Endothelial cell of umbilical vein (primary cell): ENCODE results near the gene NTRK1. TPM values are rescaled to one million over a fixed set of nuclear protein-coding genes. Genes with fewer than 3 reads are reported as not detected.

Source experiments
- BruUV-seq: library from RNA; stranded (reverse); fragments of 400-500 nt; replicated peaks from 2 replicates; lab custom pipeline; 2021; lab: Mats Ljungman, UMichigan
- CTCF ChIA-PET: fragments of 300-600, 350-600 bp; sonication (Branson Sonifier 250); formaldehyde crosslinking; loops from one replicate; lab custom pipeline; 2021; ENCODE audit warnings: antibody characterized with exemption, inconsistent platforms; lab: Charles Lee
- POLR2A ChIA-PET: fragments of 300-600, 350-600 bp; sonication (Branson Sonifier 250); formaldehyde crosslinking; loops from one replicate; lab custom pipeline; 2021; ENCODE audit warnings: antibody characterized with exemption, inconsistent platforms; lab: Charles Lee
- DNase-seq: peaks from one replicate; pipeline ENCODE4 v3.0.0-alpha.2; 2011; ENCODE audit warnings: low read depth, low spot score
- FAIRE-seq: peaks from 2 replicates; lab custom pipeline; 2011; peaks lifted over from hg19 to GRCh38; lab: Jason Lieb, UNC
- H2AFZ ChIP-seq: 2 replicates; pipeline ENCODE4 v1.6.0; 2012; ENCODE audit warnings: low read depth, low read length, control low read depth, inconsistent platforms
- H3K27ac ChIP-seq: 2 replicates; pipeline ENCODE4 v1.5.1; 2011; ENCODE audit warnings: low read depth, mild to moderate bottlenecking, control low read depth, low read length, moderate library complexity; ENCODE audit not compliant: insufficient read depth
- H3K27me3 ChIP-seq, 2 experiments: 2 replicates each; pipeline versions ENCODE4 v1.6.0 to v1.6.1; 2011; ENCODE audit warnings: low read length in 2 of 2, mixed read lengths in 1 of 2; ENCODE audit not compliant: control insufficient read depth in 2 of 2, insufficient read depth in 2 of 2
- H3K36me3 ChIP-seq, 2 experiments: 2 replicates in 1 of 2; 3 replicates in 1 of 2; pipeline ENCODE4 v1.5.1; 2011; ENCODE audit warnings: low read length in 2 of 2, mild to moderate bottlenecking in 1 of 2, moderate library complexity in 1 of 2; ENCODE audit not compliant: control insufficient read depth in 2 of 2, insufficient read depth in 2 of 2; ENCODE audit errors: extremely low read depth in 1 of 2
- H3K4me1 ChIP-seq: 3 replicates; pipeline ENCODE4 v1.5.1; 2011; ENCODE audit warnings: mild to moderate bottlenecking, low read length; ENCODE audit not compliant: control insufficient read depth, insufficient read depth; ENCODE audit errors: extremely low read depth
- H3K4me2 ChIP-seq: 2 replicates; pipeline ENCODE4 v1.6.1; 2011; ENCODE audit warnings: low read length, control low read depth, mixed read lengths; ENCODE audit not compliant: insufficient read depth
- H3K4me3 ChIP-seq, 3 experiments: fragments of 200-600 bp in 1 of 3; sonication (generic), shearing (Covaris generic) in 1 of 3; replicated peaks in 1 of 3; 2 replicates each; pipeline ENCODE4 v1.5.1; 2011 to 2016; ENCODE audit warnings: control low read depth in 3 of 3, low read length in 3 of 3, mild to moderate bottlenecking in 2 of 3, inconsistent platforms in 1 of 3, low read depth in 1 of 3, moderate library complexity in 1 of 3; ENCODE audit not compliant: insufficient read depth in 1 of 3
- H3K79me2 ChIP-seq: 2 replicates; pipeline ENCODE4 v1.6.0; 2012; ENCODE audit warnings: low read length, inconsistent platforms; ENCODE audit not compliant: control insufficient read depth, insufficient read depth
- H3K9ac ChIP-seq: replicated peaks from 2 replicates; pipeline ENCODE3; 2011; ENCODE audit warnings: low read length, control low read depth; ENCODE audit not compliant: insufficient read depth; ENCODE audit errors: extremely low read depth
- H3K9me1 ChIP-seq: replicated peaks from 3 replicates; pipeline ENCODE4 v1.6.0; 2011; ENCODE audit warnings: mild to moderate bottlenecking, low read length; ENCODE audit not compliant: control insufficient read depth, insufficient read depth; ENCODE audit errors: extremely low read depth
- H3K9me3 ChIP-seq: replicated peaks from 2 replicates; pipeline ENCODE4 v1.5.1; 2012; ENCODE audit warnings: low read length, inconsistent platforms; ENCODE audit not compliant: control insufficient read depth, insufficient read depth
- H4K20me1 ChIP-seq: replicated peaks from 2 replicates; pipeline ENCODE3; 2011; ENCODE audit warnings: mild to moderate bottlenecking, low read length; ENCODE audit not compliant: control insufficient read depth, insufficient read depth; ENCODE audit errors: extremely low read depth
- EZH2 ChIP-seq: IDR thresholded peaks from 2 replicates; pipeline ENCODE4 v1.6.1; 2012; ENCODE audit warnings: borderline replicate concordance, low read depth, mild to moderate bottlenecking, moderate library complexity, low read length, inconsistent platforms; ENCODE audit not compliant: severe bottlenecking
- FOS ChIP-seq: IDR thresholded peaks from 2 replicates; pipeline ENCODE4 v1.6.1; 2011; ENCODE audit warnings: mild to moderate bottlenecking, low read length, moderate library complexity, borderline replicate concordance; ENCODE audit not compliant: insufficient read depth
- JUN ChIP-seq: IDR thresholded peaks from 2 replicates; pipeline ENCODE4 v1.6.1; 2011; ENCODE audit warnings: borderline replicate concordance, low read depth; ENCODE audit not compliant: insufficient read length, insufficient read depth
- MYC ChIP-seq: IDR thresholded peaks from one replicate; pipeline ENCODE4 v1.6.1; 2011; ENCODE audit warnings: mild to moderate bottlenecking, low read depth, low read length
- POLR2A ChIP-seq: IDR thresholded peaks from 2 replicates; pipeline ENCODE4 v1.6.1; 2012; ENCODE audit warnings: low read depth, mild to moderate bottlenecking, control low read depth, low read length
- POLR2AphosphoS5 ChIP-seq: IDR thresholded peaks from 2 replicates; pipeline ENCODE4 v1.6.1; 2012; ENCODE audit warnings: low read depth, mild to moderate bottlenecking, control low read depth, low read length, moderate library complexity; ENCODE audit not compliant: insufficient read depth
- dilution Hi-C: fragments of 300-500 bp; cut with MboI; formaldehyde crosslinking; loops from one replicate; pipeline ENCODE4 v1.15.0; 2019; ENCODE audit warnings: low sequenced_read_pairs; ENCODE audit not compliant: extremely low pct_ligation_motif_present
- intact Hi-C: fragments of 100-400 bp; cut with micrococcal nuclease; formaldehyde crosslinking; loops from one replicate; pipeline ENCODE4 v1.10.0; 2022
- polyA plus RNA-seq, 4 experiments: library from polyadenylated mRNA; depleted of rRNA in 3 of 4; stranded (reverse) in 3 of 4; unstranded in 1 of 4; fragments of >200 nt; gene quantifications; 2 replicates each; pipeline versions ENCODE4 v1.2.1 to v1.2.3, GENCODE V29; 2011 to 2012; ENCODE audit warnings: missing spikeins in 1 of 4
- total RNA-seq: library from RNA; stranded (reverse); gene quantifications from 2 replicates; pipeline ENCODE4 v1.2.3, GENCODE V29; 2021
- TF ChIP-seq, protein P1 (sequence below), 2 donors: IDR thresholded peaks; 1 replicate in 1 of 2; 2 replicates in 1 of 2; pipeline ENCODE4 v1.5.1; 2011; ENCODE audit warnings: low read length in 2 of 2, mild to moderate bottlenecking in 2 of 2, moderate library complexity in 2 of 2, control low read depth in 1 of 2, inconsistent platforms in 1 of 2, low read depth in 1 of 2; ENCODE audit not compliant: insufficient read depth in 1 of 2; ENCODE audit errors: extremely low read depth in 1 of 2

The NTRK1 gene
- total and polyA plus RNA-seq, 2 donors (not counting 3 experiments of a cell fraction or from before 2014, with no cell fraction given) = 0.07 TPM; not detected in 1

DNA sequence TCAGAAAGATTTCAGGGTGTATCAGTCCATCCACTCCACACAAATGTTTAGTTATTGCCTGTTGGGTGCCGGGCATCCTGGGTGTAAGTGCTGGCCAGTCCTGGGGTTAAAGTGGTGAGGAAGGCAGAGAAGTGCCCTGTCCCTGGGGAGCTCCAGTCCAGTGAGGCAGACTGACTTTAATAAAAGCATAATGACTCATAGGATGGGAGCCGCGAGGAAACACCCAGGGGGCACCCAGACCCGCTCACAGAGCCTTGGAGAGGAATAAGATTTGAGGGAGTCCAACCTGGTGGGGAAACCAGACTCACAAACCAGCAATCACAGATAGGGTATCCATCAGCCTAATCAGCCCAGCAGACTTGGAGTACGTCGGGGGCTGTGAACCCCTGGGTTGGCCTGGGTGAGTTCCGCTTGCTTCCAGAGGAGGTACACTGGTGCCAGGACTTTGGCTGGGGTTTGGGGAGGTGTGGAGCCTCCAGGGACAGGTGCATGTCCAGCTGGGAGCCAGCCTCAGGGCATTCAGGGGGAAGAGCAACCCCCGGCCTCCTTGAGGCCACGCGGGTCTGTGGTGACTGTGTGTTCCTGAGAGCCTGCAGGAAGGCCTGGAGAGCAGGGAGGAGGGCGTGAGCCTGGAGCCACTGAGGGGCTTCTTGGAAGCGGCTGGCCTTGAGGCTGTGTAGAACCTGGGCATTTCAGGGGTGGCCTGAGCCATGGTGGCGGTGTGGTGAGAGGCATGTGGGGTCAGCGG, 36.6 kb downstream of the NTRK1 start:
- BruUV-seq = TSS peak; percentile 62
- peaks cover 84% of the 10 kb centered on the region for H3K79me2 ChIP-seq
- CTCF ChIA-PET = interaction anchor here (0.9 to 2.8 kb wide), 7 partner anchors 7 to 208 kb away, joined by 3 to 14 read pairs (median 6); partner anchors contain the start of gene LRRC71

More for the DNA sequence above, 36.6 kb downstream of the NTRK1 start:
- no peak overlapping the region for H2AFZ ChIP-seq
- H3K27me3 ChIP-seq = no peaks in the 10 kb centered on the region
- H3K9me1 ChIP-seq = no peaks in the 10 kb centered on the region
- dilution Hi-C loops (no loop called here), intact Hi-C loops (loop anchor here (2.0 to 10.0 kb wide), 2 partner anchors 236 to 392 kb away; partner anchors contain the start of gene MEF2D)
- no peaks in the 10 kb centered on the region for H4K20me1 ChIP-seq
- H3K4me2 ChIP-seq = peak overlapping the region; percentile 96
- H3K27ac ChIP-seq = peak overlapping the region; percentile 95
- peaks cover 75% of the 10 kb centered on the region for H3K4me1 ChIP-seq
- FAIRE-seq (no peak), DNase-seq (peak; percentile 61)
- H3K4me3 ChIP-seq = peak overlapping the region in 1 of 3 experiments; percentile 34
- no peaks in the 10 kb centered on the region for H3K36me3 ChIP-seq
- no peaks in the 10 kb centered on the region for H3K9me3 ChIP-seq
- H3K9ac ChIP-seq = peak overlapping the region; percentile 84
- TF ChIP-seq JUN (peak; percentile 16), EZH2 (no peak), POLR2AphosphoS5 (peak; percentile 3), MYC (no peak), FOS (peak; percentile 43), POLR2A (peak; percentile 53)
- TF ChIP-seq, protein P1, sequence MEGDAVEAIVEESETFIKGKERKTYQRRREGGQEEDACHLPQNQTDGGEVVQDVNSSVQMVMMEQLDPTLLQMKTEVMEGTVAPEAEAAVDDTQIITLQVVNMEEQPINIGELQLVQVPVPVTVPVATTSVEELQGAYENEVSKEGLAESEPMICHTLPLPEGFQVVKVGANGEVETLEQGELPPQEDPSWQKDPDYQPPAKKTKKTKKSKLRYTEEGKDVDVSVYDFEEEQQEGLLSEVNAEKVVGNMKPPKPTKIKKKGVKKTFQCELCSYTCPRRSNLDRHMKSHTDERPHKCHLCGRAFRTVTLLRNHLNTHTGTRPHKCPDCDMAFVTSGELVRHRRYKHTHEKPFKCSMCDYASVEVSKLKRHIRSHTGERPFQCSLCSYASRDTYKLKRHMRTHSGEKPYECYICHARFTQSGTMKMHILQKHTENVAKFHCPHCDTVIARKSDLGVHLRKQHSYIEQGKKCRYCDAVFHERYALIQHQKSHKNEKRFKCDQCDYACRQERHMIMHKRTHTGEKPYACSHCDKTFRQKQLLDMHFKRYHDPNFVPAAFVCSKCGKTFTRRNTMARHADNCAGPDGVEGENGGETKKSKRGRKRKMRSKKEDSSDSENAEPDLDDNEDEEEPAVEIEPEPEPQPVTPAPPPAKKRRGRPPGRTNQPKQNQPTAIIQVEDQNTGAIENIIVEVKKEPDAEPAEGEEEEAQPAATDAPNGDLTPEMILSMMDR (IDR thresholded peaks at IDR 0.05; ENCODE audit: extremely low read depth in 1 of 2, insufficient read depth in 1 of 2, low read depth in 1 of 2, low read length in 2 of 2) = no peak
- POLR2A ChIA-PET = no interaction called here
